ENCODE data around the gene SATB2. TPM values are rescaled to one million over a fixed set of nuclear protein-coding genes. Genes with fewer than 3 reads are reported as not detected.

SATB2 gene
- total RNA-seq, 1 donor from 2014 or later, result 5.5 TPM

GRCh38 chr2:199257261-199258224, 200.2 kb downstream of the SATB2 start:
- Histone ChIP-seq H3K4me3 (ENCODE audit: low read depth, low read length) (no peak overlapping the region), H3K36me3 (ENCODE audit: control insufficient read depth, insufficient read depth, low read length) (no peaks in the 10 kb centered on the region), H3K27me3 (ENCODE audit: control insufficient read depth, insufficient read depth, low read length) (no peaks in the 10 kb centered on the region)
- no peak for TF ChIP-seq CTCF (IDR thresholded peaks at IDR 0.05; ENCODE audit: insufficient read depth, low read length, poor library complexity, severe bottlenecking)
- DNase-seq (ENCODE audit: low read depth), result no peak

- no peak for DNase-seq (ENCODE audit: low read depth)
- no peaks in the 10 kb centered on the region for H3K36me3 ChIP-seq (ENCODE audit: control insufficient read depth, insufficient read depth, low read length)
- TF ChIP-seq CTCF (IDR thresholded peaks at IDR 0.05; ENCODE audit: insufficient read depth, low read length, poor library complexity, severe bottlenecking), result no peak
- no peaks in the 10 kb centered on the region for H3K27me3 ChIP-seq (ENCODE audit: control insufficient read depth, insufficient read depth, low read length)
- H3K4me3 ChIP-seq (ENCODE audit: low read depth, low read length), result no peak overlapping the region
Observed at GRCh38 chr2:199230091-199230490, 227.6 kb downstream of the SATB2 start.

GRCh38 chr2:199228887-199229819, 228.6 kb downstream of the SATB2 start:
- H3K4me3 ChIP-seq (ENCODE audit: low read depth, low read length), result no peak overlapping the region
- no peaks in the 10 kb centered on the region for H3K36me3 ChIP-seq (ENCODE audit: control insufficient read depth, insufficient read depth, low read length)
- DNase-seq (ENCODE audit: low read depth), result peak; percentile 87
- no peaks in the 10 kb centered on the region for H3K27me3 ChIP-seq (ENCODE audit: control insufficient read depth, insufficient read depth, low read length)
- TF ChIP-seq CTCF (IDR thresholded peaks at IDR 0.05; ENCODE audit: insufficient read depth, low read length, poor library complexity, severe bottlenecking), result no peak

GRCh38 chr2:199223791-199224190, 233.9 kb downstream of the SATB2 start:
- no peak for DNase-seq (ENCODE audit: low read depth)
- TF ChIP-seq CTCF (IDR thresholded peaks at IDR 0.05; ENCODE audit: insufficient read depth, low read length, poor library complexity, severe bottlenecking), result no peak

GRCh38 chr2:199220920-199221319, 236.8 kb downstream of the SATB2 start:
- TF ChIP-seq CTCF (IDR thresholded peaks at IDR 0.05; ENCODE audit: insufficient read depth, low read length, poor library complexity, severe bottlenecking), result no peak
- H3K4me3 ChIP-seq (ENCODE audit: low read depth, low read length), result no peak overlapping the region
- no peaks in the 10 kb centered on the region for H3K27me3 ChIP-seq (ENCODE audit: control insufficient read depth, insufficient read depth, low read length)
- H3K36me3 ChIP-seq (ENCODE audit: control insufficient read depth, insufficient read depth, low read length), result no peaks in the 10 kb centered on the region
- no peak for DNase-seq (ENCODE audit: low read depth)

More at GRCh38 chr2:199223791-199224190, 233.9 kb downstream of the SATB2 start:
- H3K36me3 ChIP-seq (ENCODE audit: control insufficient read depth, insufficient read depth, low read length), result no peaks in the 10 kb centered on the region
- no peaks in the 10 kb centered on the region for H3K27me3 ChIP-seq (ENCODE audit: control insufficient read depth, insufficient read depth, low read length)
- H3K4me3 ChIP-seq (ENCODE audit: low read depth, low read length), result no peak overlapping the region
